Lung (tissue), 12 donors: ENCODE results near the gene LLCFC1. TPM values are rescaled to one million over a fixed set of nuclear protein-coding genes. Genes with fewer than 3 reads are reported as not detected.

Experiments
- ATAC-seq: fragments of 200-7000 bp; cut with Tn5 transposase; one replicate; pipeline ENCODE4 v1.9.1; 2020; ENCODE audit warnings: moderate number of reproducible peaks; ENCODE audit not compliant: insufficient read depth, low FRiP score
- DNase-seq, 3 donors: peaks; one replicate each; pipeline ENCODE4 v3.0.0-alpha.2; 2013 to 2017
- H3K27ac ChIP-seq, 2 donors: one replicate each; pipeline ENCODE4 v1.5.1; 2013; ENCODE audit warnings: mild to moderate bottlenecking in 2 of 2, moderate library complexity in 2 of 2, control low read depth in 1 of 2, inconsistent platforms in 1 of 2, low read depth in 1 of 2, low read length in 1 of 2
- H3K27me3 ChIP-seq, 3 donors: one replicate each; pipeline ENCODE4 v1.5.1; 2013; ENCODE audit warnings: low read length in 2 of 3; ENCODE audit not compliant: control insufficient read depth in 3 of 3, insufficient read depth in 3 of 3
- H3K36me3 ChIP-seq, 4 donors: one replicate each; pipeline ENCODE4 v1.5.1; 2013; ENCODE audit warnings: low read length in 4 of 4, mild to moderate bottlenecking in 1 of 4, moderate library complexity in 1 of 4; ENCODE audit not compliant: control insufficient read depth in 4 of 4, insufficient read depth in 4 of 4
- H3K4me1 ChIP-seq, 5 donors: one replicate each; pipeline ENCODE4 v1.5.1; 2013; ENCODE audit warnings: low read length in 5 of 5, mild to moderate bottlenecking in 2 of 5, moderate library complexity in 1 of 5; ENCODE audit not compliant: control insufficient read depth in 5 of 5, insufficient read depth in 5 of 5
- H3K4me3 ChIP-seq: one replicate; pipeline ENCODE4 v1.5.1; 2013; ENCODE audit warnings: mild to moderate bottlenecking, control low read depth, moderate library complexity
- H3K9ac ChIP-seq, 2 donors: one replicate each; pipeline ENCODE4 v1.5.1; 2013; ENCODE audit warnings: low read length in 2 of 2, control low read depth in 1 of 2; ENCODE audit not compliant: insufficient read depth in 1 of 2
- H3K9me3 ChIP-seq, 4 donors: one replicate each; pipeline ENCODE4 v1.5.1; 2013; ENCODE audit warnings: low read length in 3 of 4, mild to moderate bottlenecking in 1 of 4, moderate library complexity in 1 of 4; ENCODE audit not compliant: control insufficient read depth in 4 of 4, insufficient read depth in 3 of 4
- WGBS, 2 donors: extraction: QIAGEN DNeasy Blood & Tissue Kit; methylation state at CpG; one replicate each; pipeline ENCODE4 v1.1.7; 2013; 5-methylcytosine and 5-hydroxymethylcytosine counted together
- polyA plus RNA-seq, 2 donors: library from polyadenylated mRNA; stranded (reverse); fragments of 200-250 nt; gene quantifications; one replicate each; pipeline ENCODE4 v1.2.1, GENCODE V29; 2013
- total RNA-seq, 2 donors: library from RNA; depleted of rRNA in 1 of 2; stranded (reverse); fragments of >200 nt in 1 of 2; gene quantifications; one replicate each; pipeline ENCODE4 v1.2.1, GENCODE V29; 2014 to 2021
- TF ChIP-seq, protein P1 (sequence below): IDR thresholded peaks from 2 replicates; pipeline ENCODE4 v1.5.1; 2012; ENCODE audit warnings: mild to moderate bottlenecking; ENCODE audit errors: control extremely low read depth, extremely low read depth
- donor health status: control.
- donor health status: control.
- donor health status: Bipolar disorder and iron deficiency.
- donor health status: healthy.
- donor health status: DM: yes; HTN: yes; CAD: no.

The LLCFC1 gene
- total and polyA plus RNA-seq, 4 donors = 0.22 to 0.70 TPM; not detected in 2

DNA sequence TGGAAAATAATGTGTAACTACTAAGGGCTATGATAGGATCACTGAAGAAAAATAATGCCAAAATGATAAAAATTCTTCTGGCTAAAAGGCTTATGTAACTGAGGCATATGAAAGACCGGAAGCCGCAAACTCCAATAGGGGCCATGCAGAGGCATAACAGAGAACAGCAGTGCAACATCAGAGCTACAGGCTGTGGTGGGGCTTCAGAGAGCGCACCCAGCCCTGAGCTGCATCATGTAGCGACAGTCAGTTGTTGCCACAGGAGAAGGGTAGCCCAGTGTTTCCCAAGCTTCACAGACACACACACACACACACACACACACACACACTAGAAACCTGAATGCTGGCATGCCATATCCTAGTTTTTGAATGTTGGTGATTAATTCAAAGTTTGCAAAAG is 9.3 kb downstream of the LLCFC1 start:
- TF ChIP-seq, protein P1, sequence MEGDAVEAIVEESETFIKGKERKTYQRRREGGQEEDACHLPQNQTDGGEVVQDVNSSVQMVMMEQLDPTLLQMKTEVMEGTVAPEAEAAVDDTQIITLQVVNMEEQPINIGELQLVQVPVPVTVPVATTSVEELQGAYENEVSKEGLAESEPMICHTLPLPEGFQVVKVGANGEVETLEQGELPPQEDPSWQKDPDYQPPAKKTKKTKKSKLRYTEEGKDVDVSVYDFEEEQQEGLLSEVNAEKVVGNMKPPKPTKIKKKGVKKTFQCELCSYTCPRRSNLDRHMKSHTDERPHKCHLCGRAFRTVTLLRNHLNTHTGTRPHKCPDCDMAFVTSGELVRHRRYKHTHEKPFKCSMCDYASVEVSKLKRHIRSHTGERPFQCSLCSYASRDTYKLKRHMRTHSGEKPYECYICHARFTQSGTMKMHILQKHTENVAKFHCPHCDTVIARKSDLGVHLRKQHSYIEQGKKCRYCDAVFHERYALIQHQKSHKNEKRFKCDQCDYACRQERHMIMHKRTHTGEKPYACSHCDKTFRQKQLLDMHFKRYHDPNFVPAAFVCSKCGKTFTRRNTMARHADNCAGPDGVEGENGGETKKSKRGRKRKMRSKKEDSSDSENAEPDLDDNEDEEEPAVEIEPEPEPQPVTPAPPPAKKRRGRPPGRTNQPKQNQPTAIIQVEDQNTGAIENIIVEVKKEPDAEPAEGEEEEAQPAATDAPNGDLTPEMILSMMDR = no peak
- WGBS, 2 donors = 95 to 96% methylated on average over 4 of the region's 4 CpGs
- H3K9me3 ChIP-seq = peaks cover 0 to under 1% (median 0%) of the 10 kb centered on the region in 4 donors
- H3K4me1 ChIP-seq = no peaks in the 10 kb centered on the region
- DNase-seq (no peak), ATAC-seq (no peak)
- H3K4me3 ChIP-seq = no peak overlapping the region
- no peaks in the 10 kb centered on the region for H3K36me3 ChIP-seq
- H3K27me3 ChIP-seq = no peaks in the 10 kb centered on the region
- no peak overlapping the region for H3K9ac ChIP-seq
- no peak overlapping the region for H3K27ac ChIP-seq

DNA sequence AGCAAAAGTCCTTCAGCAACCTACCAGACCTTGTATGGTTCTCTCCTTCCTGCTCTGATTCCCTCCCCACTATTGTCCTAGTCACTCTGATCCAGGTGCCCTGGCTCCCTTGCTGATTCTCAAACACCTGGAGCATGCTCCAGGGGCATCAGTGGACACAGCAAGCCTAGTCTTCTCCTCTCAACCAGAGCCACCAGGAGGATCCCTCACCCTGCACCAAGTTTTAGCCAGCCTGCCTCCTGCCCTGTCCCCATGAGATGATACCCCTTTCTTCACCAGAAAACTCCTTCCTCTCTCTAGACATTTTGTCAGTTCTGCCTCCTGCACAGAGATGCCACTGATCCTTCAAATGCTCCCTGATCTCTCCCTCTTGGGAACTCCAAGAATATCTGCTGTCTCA is 11.0 kb downstream of the LLCFC1 start:
- ATAC-seq = no peak
- no peak overlapping the region for H3K9ac ChIP-seq
- no peaks in the 10 kb centered on the region for H3K27me3 ChIP-seq
- no peak for DNase-seq
- H3K4me1 ChIP-seq = no peaks in the 10 kb centered on the region
- H3K9me3 ChIP-seq = peaks cover 0 to 12% (median 2%) of the 10 kb centered on the region in 4 donors
- no peak overlapping the region for H3K4me3 ChIP-seq
- no peak overlapping the region for H3K27ac ChIP-seq
- TF ChIP-seq, protein P1 = no peak
- H3K36me3 ChIP-seq = no peaks in the 10 kb centered on the region

DNA sequence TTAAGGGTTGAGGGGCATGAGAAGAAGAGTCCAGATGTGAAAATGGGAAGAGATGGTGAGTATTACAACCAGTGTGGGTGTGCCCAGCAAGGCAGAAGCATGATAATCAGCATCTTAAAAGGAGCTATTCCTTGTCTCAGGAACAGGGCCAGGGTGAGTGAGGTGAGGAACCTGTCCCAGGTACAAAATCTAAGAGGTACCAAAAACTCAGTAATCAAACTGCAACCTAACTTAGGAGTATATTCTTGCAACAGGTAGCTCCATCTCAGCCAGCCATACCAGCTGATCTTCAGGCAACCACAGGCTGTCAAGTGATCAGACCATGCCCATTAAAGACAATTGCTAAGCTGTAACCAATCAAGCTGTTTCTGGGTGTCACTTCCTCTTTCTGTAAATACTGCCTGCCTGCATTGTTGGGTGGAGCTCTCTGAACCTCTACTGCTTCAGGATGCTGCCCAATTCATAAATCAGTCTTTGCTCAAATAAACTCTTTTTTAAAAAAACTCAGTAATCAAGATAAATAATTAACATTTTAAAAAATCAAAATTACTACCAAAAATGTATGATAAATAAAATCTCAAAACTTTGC is 15.5 kb downstream of the LLCFC1 start:
- DNase-seq (no peak), ATAC-seq (no peak)
- no peaks in the 10 kb centered on the region for H3K4me1 ChIP-seq
- no peaks in the 10 kb centered on the region for H3K36me3 ChIP-seq
- H3K4me3 ChIP-seq = no peak overlapping the region
- TF ChIP-seq, protein P1 = no peak
- no peak overlapping the region for H3K27ac ChIP-seq
- no peaks in the 10 kb centered on the region for H3K27me3 ChIP-seq
- no peak overlapping the region for H3K9ac ChIP-seq
- peaks cover 0 to 15% (median 4%) of the 10 kb centered on the region in 4 donors for H3K9me3 ChIP-seq
